Progenitor cell of endocrine pancreas (in vitro differentiated cells): ENCODE measurements around the gene CCBE1. TPM values are rescaled to one million over a fixed set of nuclear protein-coding genes. Genes with fewer than 3 reads are reported as not detected.

Source experiments
- DNase-seq: peaks from one replicate; pipeline ENCODE4 v3.0.0; 2021; ENCODE audit warnings: low spot score; ENCODE audit not compliant: unreplicated experiment
- H3K27ac Mint-ChIP-seq: 2 replicates; pipeline ENCODE4 v1.8.0; 2021; ENCODE audit warnings: mild to moderate bottlenecking, moderate library complexity, mixed read lengths
- H3K27me3 Mint-ChIP-seq: 2 replicates; pipeline ENCODE4 v1.8.0; 2021; ENCODE audit warnings: mixed read lengths
- H3K36me3 Mint-ChIP-seq: 2 replicates; pipeline ENCODE4 v1.8.0; 2022; ENCODE audit warnings: mixed read lengths; ENCODE audit not compliant: insufficient read depth
- H3K4me1 Mint-ChIP-seq: 2 replicates; pipeline ENCODE4 v1.8.0; 2021; ENCODE audit warnings: low read depth, mixed read lengths
- H3K4me3 Mint-ChIP-seq: 2 replicates; pipeline ENCODE4 v1.8.0; 2021; ENCODE audit warnings: low read depth, mild to moderate bottlenecking, moderate library complexity, mixed read lengths
- H3K9me3 Mint-ChIP-seq: 2 replicates; pipeline ENCODE4 v1.8.0; 2021; ENCODE audit warnings: low read depth, mixed read lengths
- CTCF ChIP-seq: fragments of 200-600 bp; sonication (generic); IDR thresholded peaks from one replicate; pipeline ENCODE4 v1.5.0; 2021; ENCODE audit warnings: antibody characterized with exemption, mild to moderate bottlenecking; ENCODE audit not compliant: unreplicated experiment
- total RNA-seq: library from RNA; stranded (reverse); gene quantifications from 2 replicates; pipeline ENCODE4 v1.2.1, GENCODE V29; 2021

Gene CCBE1
- total RNA-seq, 1 donor from 2014 or later, result 1.2 TPM

- Mint-ChIP-seq H3K9me3 (no peaks in the 10 kb centered on the region), H3K4me3 (no peak overlapping the region), H3K4me1 (no peaks in the 10 kb centered on the region), H3K36me3 (no peaks in the 10 kb centered on the region), H3K27ac (no peak overlapping the region), H3K27me3 (peaks cover 10% of the 10 kb centered on the region)
- TF ChIP-seq CTCF, result no peak
- DNase-seq, result no peak
Measured at GRCh38 chr18:59428018-59428417, 269.2 kb downstream of the CCBE1 start.

- H3K36me3 Mint-ChIP-seq, result no peaks in the 10 kb centered on the region
- H3K9me3 Mint-ChIP-seq, result no peaks in the 10 kb centered on the region
- DNase-seq, result no peak
- H3K4me1 Mint-ChIP-seq, result no peaks in the 10 kb centered on the region
- no peak for TF ChIP-seq CTCF
- H3K4me3 Mint-ChIP-seq, result no peak overlapping the region
- peaks cover 22% of the 10 kb centered on the region for H3K27me3 Mint-ChIP-seq
- H3K27ac Mint-ChIP-seq, result no peak overlapping the region
Measured at GRCh38 chr18:59426855-59427254, 270.4 kb downstream of the CCBE1 start.

GRCh38 chr18:59423259-59423658 is 274.0 kb downstream of the CCBE1 start:
- no peak for TF ChIP-seq CTCF
- Mint-ChIP-seq H3K27me3 (peaks cover 37% of the 10 kb centered on the region), H3K36me3 (no peaks in the 10 kb centered on the region), H3K27ac (no peak overlapping the region), H3K4me3 (no peak overlapping the region), H3K4me1 (peaks cover 2% of the 10 kb centered on the region), H3K9me3 (no peaks in the 10 kb centered on the region)
- DNase-seq, result no peak

- TF ChIP-seq CTCF, result no peak
- Mint-ChIP-seq H3K9me3 (no peaks in the 10 kb centered on the region), H3K4me3 (no peak overlapping the region), H3K27me3 (peaks cover 37% of the 10 kb centered on the region), H3K27ac (no peak overlapping the region), H3K4me1 (peaks cover 9% of the 10 kb centered on the region), H3K36me3 (no peaks in the 10 kb centered on the region)
- no peak for DNase-seq
Measured at GRCh38 chr18:59420244-59420643, 277.0 kb downstream of the CCBE1 start.

GRCh38 chr18:59419386-59419785 is 277.8 kb downstream of the CCBE1 start:
- H3K4me1 Mint-ChIP-seq, result peaks cover 9% of the 10 kb centered on the region
- H3K9me3 Mint-ChIP-seq, result no peaks in the 10 kb centered on the region
- TF ChIP-seq CTCF, result no peak
- H3K36me3 Mint-ChIP-seq, result no peaks in the 10 kb centered on the region
- H3K27me3 Mint-ChIP-seq, result peaks cover 38% of the 10 kb centered on the region
- no peak for DNase-seq
- H3K4me3 Mint-ChIP-seq, result no peak overlapping the region
- no peak overlapping the region for H3K27ac Mint-ChIP-seq
